IMR-90 (cell line): ENCODE measurements around the gene ZCWPW1. TPM values are rescaled to one million over a fixed set of nuclear protein-coding genes. Genes with fewer than 3 reads are reported as not detected.

Source experiments
- ATAC-seq: fragments of 200-7000 bp; cut with Tn5 transposase; 2 replicates; pipeline ENCODE4 v1.9.1; 2020; ENCODE audit warnings: low read depth, mild to moderate bottlenecking, moderate library complexity
- BruUV-seq: library from RNA; stranded (reverse); fragments of 400-500 nt; replicated peaks from 2 replicates; lab custom pipeline; 2021; lab: Mats Ljungman, UMichigan
- CTCF ChIA-PET: fragments of 300-600 bp; formaldehyde crosslinking; extraction: SDS; loops from one replicate; lab custom pipeline; 2021; ENCODE audit warnings: antibody characterized with exemption; lab: Yijun Ruan, JAX
- POLR2A ChIA-PET: fragments of 300-600 bp; sonication (Branson Sonifier 250); formaldehyde crosslinking; loops from one replicate; lab custom pipeline; 2022; ENCODE audit warnings: antibody characterized with exemption; ENCODE audit not compliant: unreplicated experiment; lab: Charles Lee
- DNase-seq: peaks from one replicate; pipeline ENCODE4 v3.0.0; 2013
- H2AFZ ChIP-seq: replicated peaks from 2 replicates; pipeline ENCODE3; 2013; ENCODE audit warnings: low read length, mild to moderate bottlenecking; ENCODE audit not compliant: poor library complexity
- H2AK5ac ChIP-seq: 2 replicates; pipeline ENCODE4 v1.6.1; 2013; ENCODE audit warnings: low read depth, low read length, inconsistent platforms
- H2AK9ac ChIP-seq: replicated peaks from 2 replicates; pipeline ENCODE3; 2013; ENCODE audit warnings: mild to moderate bottlenecking, low read depth, low read length, moderate library complexity; ENCODE audit not compliant: poor library complexity
- H2BK120ac ChIP-seq: 2 replicates; pipeline ENCODE4 v1.6.1; 2013; ENCODE audit warnings: low read depth, low read length, inconsistent platforms
- H2BK15ac ChIP-seq: 3 replicates; pipeline ENCODE4 v1.6.1; 2013; ENCODE audit warnings: low read depth, low read length, inconsistent platforms
- H2BK20ac ChIP-seq: 2 replicates; pipeline ENCODE4 v1.6.1; 2013; ENCODE audit warnings: low read depth, mild to moderate bottlenecking, inconsistent platforms, low read length, moderate library complexity
- H2BK5ac ChIP-seq: 2 replicates; pipeline ENCODE4 v1.6.1; 2013; ENCODE audit warnings: mild to moderate bottlenecking, low read depth, low read length, inconsistent platforms; ENCODE audit not compliant: poor library complexity, severe bottlenecking
- H3K14ac ChIP-seq: replicated peaks from 2 replicates; pipeline ENCODE4 v1.6.1; 2013; ENCODE audit warnings: low read depth, low read length, inconsistent platforms
- H3K18ac ChIP-seq: 2 replicates; pipeline ENCODE4 v1.6.1; 2013; ENCODE audit warnings: low read depth, low read length, control low read depth
- H3K23ac ChIP-seq: 2 replicates; pipeline ENCODE4 v1.6.1; 2013; ENCODE audit warnings: low read depth, low read length, inconsistent platforms
- H3K27ac ChIP-seq: 2 replicates; pipeline ENCODE4 v1.5.1; 2013; ENCODE audit warnings: mild to moderate bottlenecking, control low read depth, low read length; ENCODE audit not compliant: insufficient read depth
- H3K27me3 ChIP-seq: 2 replicates; pipeline ENCODE4 v1.6.1; 2013; ENCODE audit warnings: low read length; ENCODE audit not compliant: control insufficient read depth, insufficient read depth
- H3K36me3 ChIP-seq: 2 replicates; pipeline ENCODE4 v1.6.1; 2013; ENCODE audit warnings: low read length, mixed read lengths; ENCODE audit not compliant: control insufficient read depth, insufficient read depth
- H3K4ac ChIP-seq: 2 replicates; pipeline ENCODE4 v1.6.1; 2013; ENCODE audit warnings: low read depth, low read length, inconsistent platforms
- H3K4me1 ChIP-seq: 2 replicates; pipeline ENCODE4 v1.6.1; 2013; ENCODE audit warnings: low read length, mixed read lengths; ENCODE audit not compliant: control insufficient read depth, insufficient read depth
- H3K4me2 ChIP-seq: 2 replicates; pipeline ENCODE4 v1.6.1; 2013; ENCODE audit warnings: low read depth, mild to moderate bottlenecking, control low read depth, low read length, moderate library complexity
- H3K4me3 ChIP-seq: 2 replicates; pipeline ENCODE4 v1.5.1; 2013; ENCODE audit warnings: low read depth, mild to moderate bottlenecking, control low read depth, low read length, moderate library complexity; ENCODE audit not compliant: insufficient read depth
- H3K56ac ChIP-seq: 2 replicates; pipeline ENCODE4 v1.6.1; 2013; ENCODE audit warnings: low read length, inconsistent platforms; ENCODE audit not compliant: insufficient read depth; ENCODE audit errors: extremely low read depth
- H3K79me1 ChIP-seq, 2 experiments: 2 replicates each; pipeline ENCODE4 v1.6.1; 2013; ENCODE audit warnings: low read length in 2 of 2, inconsistent platforms in 1 of 2, low read depth in 1 of 2
- H3K9ac ChIP-seq: 2 replicates; pipeline ENCODE4 v1.6.1; 2013; ENCODE audit warnings: low read depth, low read length, control low read depth
- H3K9me1 ChIP-seq: 2 replicates; pipeline ENCODE4 v1.6.1; 2013; ENCODE audit warnings: low read length, inconsistent platforms; ENCODE audit not compliant: insufficient read depth
- H3K9me3 ChIP-seq: 2 replicates; pipeline ENCODE4 v1.6.1; 2013; ENCODE audit warnings: low read length; ENCODE audit not compliant: control insufficient read depth, insufficient read depth
- H4K20me1 ChIP-seq: 2 replicates; pipeline ENCODE4 v1.6.1; 2013; ENCODE audit warnings: low read length, inconsistent platforms; ENCODE audit not compliant: insufficient read depth
- H4K5ac ChIP-seq: 2 replicates; pipeline ENCODE4 v1.6.1; 2013; ENCODE audit warnings: mild to moderate bottlenecking, low read depth, low read length, control low read depth
- H4K8ac ChIP-seq, 2 experiments: 2 replicates each; pipeline ENCODE4 v1.6.1; 2013; ENCODE audit warnings: low read depth in 2 of 2, low read length in 2 of 2, control low read depth in 1 of 2, inconsistent platforms in 1 of 2
- H4K91ac ChIP-seq: 2 replicates; pipeline ENCODE4 v1.6.1; 2013; ENCODE audit warnings: low read depth, low read length, inconsistent platforms; ENCODE audit not compliant: insufficient read depth
- BHLHE40 ChIP-seq: fragments of 150-350 bp; IDR thresholded peaks from 2 replicates; pipeline ENCODE4 v1.6.1; 2016; ENCODE audit warnings: mild to moderate bottlenecking, low read depth, low read length
- CHD1 ChIP-seq: IDR thresholded peaks from 2 replicates; pipeline ENCODE4 v1.6.1; 2012; ENCODE audit warnings: low read depth, low read length, improper control_type of control experiment
- MAZ ChIP-seq: IDR thresholded peaks from 2 replicates; pipeline ENCODE4 v1.6.1; 2012; ENCODE audit warnings: low read depth, mild to moderate bottlenecking, low read length, improper control_type of control experiment, moderate library complexity, borderline replicate concordance
- NFE2L2 ChIP-seq: fragments of 150-350 bp; IDR thresholded peaks from 2 replicates; pipeline ENCODE4 v1.6.1; 2016; ENCODE audit warnings: low read depth, mild to moderate bottlenecking, low read length
- POLR2A ChIP-seq: IDR thresholded peaks from 2 replicates; pipeline ENCODE4 v1.6.1; 2012; ENCODE audit warnings: mild to moderate bottlenecking, low read depth, low read length
- RAD21 ChIP-seq: IDR thresholded peaks from 2 replicates; pipeline ENCODE4 v1.6.1; 2012; ENCODE audit warnings: low read length, improper control_type of control experiment
- RCOR1 ChIP-seq: IDR thresholded peaks from 2 replicates; pipeline ENCODE4 v1.6.1; 2012; ENCODE audit warnings: mild to moderate bottlenecking, low read length, improper control_type of control experiment; ENCODE audit not compliant: insufficient replicate concordance
- RFX5 ChIP-seq: IDR thresholded peaks from 2 replicates; pipeline ENCODE4 v1.8.0; 2012; ENCODE audit warnings: low read depth, mild to moderate bottlenecking, low read length, moderate library complexity
- USF2 ChIP-seq: fragments of 150-350 bp; IDR thresholded peaks from 2 replicates; pipeline ENCODE4 v1.6.1; 2017; ENCODE audit warnings: mild to moderate bottlenecking, antibody characterized with exemption, low read length, low read depth
- WGBS, 2 experiments: methylation state at CpG; one replicate each; pipeline versions ENCODE4 v1.1.5 to v1.1.7; 2013; ENCODE audit warnings: missing lambda C conversion rate in 2 of 2; ENCODE audit not compliant: insufficient read length in 1 of 2; ENCODE audit errors: extremely low coverage in 2 of 2; 5-methylcytosine and 5-hydroxymethylcytosine counted together
- dilution Hi-C: fragments of 300-500 bp; cut with HindIII; formaldehyde crosslinking; loops from one replicate; pipeline ENCODE4 v1.14.3; 2018; ENCODE audit warnings: low sequenced_read_pairs; ENCODE audit not compliant: unreplicated experiment
- in situ Hi-C: fragments of 300-500 bp; cut with MboI; formaldehyde crosslinking; loops from 3 replicates; pipeline ENCODE4 v1.14.3; 2019; ENCODE audit warnings: low sequenced_read_pairs, inconsistent platforms, mixed read lengths
- intact Hi-C: fragments of 100-400 bp; cut with micrococcal nuclease; formaldehyde crosslinking; loops from 2 replicates; pipeline ENCODE4 v1.10.0; 2022
- polyA plus RNA-seq, 3 experiments: library from polyadenylated mRNA; depleted of rRNA; stranded (reverse); fragments of >200 nt; gene quantifications; 2 replicates each; pipeline ENCODE4 v1.2.3, GENCODE V29; 2012; ENCODE audit warnings: low replicate concordance in 1 of 3
- total RNA-seq: library from RNA; depleted of rRNA; stranded (reverse); fragments of >200 nt; gene quantifications from 2 replicates; pipeline ENCODE4 v1.2.3, GENCODE V29; 2012

Gene ZCWPW1
- total and polyA plus RNA-seq, 2 of the 4 experiments (the other 2 are of a cell fraction): 0.72 to 1.3 TPM

- Histone ChIP-seq H4K91ac (no peak overlapping the region), H3K18ac (no peak overlapping the region), H3K9me3 (no peaks in the 10 kb centered on the region), H2BK120ac (no peak overlapping the region), H2AFZ (no peak overlapping the region), H4K8ac (no peak overlapping the region), H3K4me2 (no peak overlapping the region), H4K20me1 (no peaks in the 10 kb centered on the region), H3K27ac (no peak overlapping the region), H3K4me3 (no peak overlapping the region), H3K36me3 (peaks cover 2% of the 10 kb centered on the region; the same call in 1 of the 2 replicates), H3K4me1 (peaks cover 8% of the 10 kb centered on the region), H3K9ac (no peak overlapping the region), H2BK20ac (no peak overlapping the region), H3K9me1 (0 out of 2 replicates have a peak, but pooled peaks cover 6% of the 10 kb centered on the region), H2BK5ac (no peak overlapping the region), H2AK5ac (0 out of 2 replicates have a peak overlapping the region, but pooled peaks have one; percentile 26), H3K14ac (no peak overlapping the region), H4K5ac (no peak overlapping the region), H2AK9ac (no peak overlapping the region), H2BK15ac (no peak overlapping the region), H3K79me1 (no peaks in the 10 kb centered on the region), H3K23ac (no peak overlapping the region), H3K27me3 (no peaks in the 10 kb centered on the region), H3K4ac (no peak overlapping the region), H3K56ac (no peak overlapping the region)
- BruUV-seq: no TSS peak
- in situ Hi-C loops (no loop called here), intact Hi-C loops (no loop called here), dilution Hi-C loops (no loop called here)
- CTCF ChIA-PET: no interaction called here
- no peak for ATAC-seq
- POLR2A ChIA-PET: no interaction called here
- 100% methylated on average over 4 of the region's 6 CpGs; no CpG with 5 or more reads in 1 of the 2 experiments for WGBS, 2 experiments
- TF ChIP-seq RAD21: no peak
- TF ChIP-seq RFX5: no peak
- TF ChIP-seq BHLHE40: no peak
- TF ChIP-seq MAZ: no peak
- no peak for TF ChIP-seq CHD1
- TF ChIP-seq USF2: no peak
- TF ChIP-seq NFE2L2: no peak
- no peak for TF ChIP-seq RCOR1
- TF ChIP-seq POLR2A: no peak
- no peak for DNase-seq
Observed at GRCh38 chr7:100370746-100371145, 57.8 kb downstream of the ZCWPW1 start.
